ENCODE data around the gene COPA.

DNA sequence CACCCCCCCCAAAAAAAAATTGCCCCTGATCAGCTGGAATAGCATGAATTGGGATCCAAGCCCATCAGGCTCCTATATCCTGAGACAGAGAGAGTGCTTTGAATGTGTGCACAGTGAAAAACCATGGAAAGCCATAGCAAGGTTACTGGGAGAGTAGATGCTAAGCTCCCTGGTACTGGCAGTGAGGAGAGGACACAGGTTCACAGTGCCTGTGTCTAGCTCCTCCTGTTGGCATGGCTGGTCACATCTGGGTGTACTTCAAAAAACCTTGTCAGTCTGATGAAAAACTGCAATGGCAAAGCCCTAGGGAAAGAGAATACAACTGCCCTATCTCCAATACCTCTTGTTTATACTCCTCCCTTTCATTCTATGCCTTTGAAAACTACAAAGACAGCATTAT is 12.9 kb downstream of the COPA start:
- TF ChIP-seq, protein P1, sequence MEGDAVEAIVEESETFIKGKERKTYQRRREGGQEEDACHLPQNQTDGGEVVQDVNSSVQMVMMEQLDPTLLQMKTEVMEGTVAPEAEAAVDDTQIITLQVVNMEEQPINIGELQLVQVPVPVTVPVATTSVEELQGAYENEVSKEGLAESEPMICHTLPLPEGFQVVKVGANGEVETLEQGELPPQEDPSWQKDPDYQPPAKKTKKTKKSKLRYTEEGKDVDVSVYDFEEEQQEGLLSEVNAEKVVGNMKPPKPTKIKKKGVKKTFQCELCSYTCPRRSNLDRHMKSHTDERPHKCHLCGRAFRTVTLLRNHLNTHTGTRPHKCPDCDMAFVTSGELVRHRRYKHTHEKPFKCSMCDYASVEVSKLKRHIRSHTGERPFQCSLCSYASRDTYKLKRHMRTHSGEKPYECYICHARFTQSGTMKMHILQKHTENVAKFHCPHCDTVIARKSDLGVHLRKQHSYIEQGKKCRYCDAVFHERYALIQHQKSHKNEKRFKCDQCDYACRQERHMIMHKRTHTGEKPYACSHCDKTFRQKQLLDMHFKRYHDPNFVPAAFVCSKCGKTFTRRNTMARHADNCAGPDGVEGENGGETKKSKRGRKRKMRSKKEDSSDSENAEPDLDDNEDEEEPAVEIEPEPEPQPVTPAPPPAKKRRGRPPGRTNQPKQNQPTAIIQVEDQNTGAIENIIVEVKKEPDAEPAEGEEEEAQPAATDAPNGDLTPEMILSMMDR (conservative IDR thresholded peaks at IDR 0.05; ENCODE audit: low read depth, low read length), result no peak
- TF ChIP-seq EZH2 (IDR thresholded peaks at IDR 0.05; ENCODE audit: low read length, unreplicated experiment), result no peak
- no peak for TF ChIP-seq EZH2phosphoT487 (IDR thresholded peaks at IDR 0.05; ENCODE audit: borderline replicate concordance, low read length)
